ENCODE data around the gene TBCK. TPM values are rescaled to one million over a fixed set of nuclear protein-coding genes. Genes with fewer than 3 reads are reported as not detected.

Gene TBCK
- total RNA-seq, 4 donors from 2014 or later: 15.6 to 29.9 (median 21.8) TPM

DNA sequence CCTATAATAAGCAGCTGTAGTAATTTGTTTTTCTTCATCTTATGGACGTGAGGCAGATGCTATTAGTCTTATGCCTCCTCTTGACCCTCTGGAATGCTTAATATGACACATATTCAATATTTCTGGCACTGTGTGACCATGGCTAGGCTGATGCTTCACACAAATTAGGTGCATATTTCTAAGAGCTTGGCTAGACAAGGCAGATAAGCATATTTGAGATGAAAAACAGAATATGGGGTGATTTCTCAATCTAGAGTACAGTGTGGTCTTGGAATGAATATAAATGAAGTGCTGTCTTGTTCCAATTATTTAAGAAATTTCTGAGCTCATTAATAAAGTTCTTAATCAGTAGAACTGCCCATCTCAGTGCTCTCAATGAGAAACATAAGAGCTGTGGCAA lies 264.5 kb downstream of the TBCK start:
- H3K4me3 ChIP-seq (ENCODE audit: low read depth, poor library complexity, severe bottlenecking): no peak overlapping the region
- TF ChIP-seq POLR2A (IDR thresholded peaks at IDR 0.05): no peak
- TF ChIP-seq, protein P1, sequence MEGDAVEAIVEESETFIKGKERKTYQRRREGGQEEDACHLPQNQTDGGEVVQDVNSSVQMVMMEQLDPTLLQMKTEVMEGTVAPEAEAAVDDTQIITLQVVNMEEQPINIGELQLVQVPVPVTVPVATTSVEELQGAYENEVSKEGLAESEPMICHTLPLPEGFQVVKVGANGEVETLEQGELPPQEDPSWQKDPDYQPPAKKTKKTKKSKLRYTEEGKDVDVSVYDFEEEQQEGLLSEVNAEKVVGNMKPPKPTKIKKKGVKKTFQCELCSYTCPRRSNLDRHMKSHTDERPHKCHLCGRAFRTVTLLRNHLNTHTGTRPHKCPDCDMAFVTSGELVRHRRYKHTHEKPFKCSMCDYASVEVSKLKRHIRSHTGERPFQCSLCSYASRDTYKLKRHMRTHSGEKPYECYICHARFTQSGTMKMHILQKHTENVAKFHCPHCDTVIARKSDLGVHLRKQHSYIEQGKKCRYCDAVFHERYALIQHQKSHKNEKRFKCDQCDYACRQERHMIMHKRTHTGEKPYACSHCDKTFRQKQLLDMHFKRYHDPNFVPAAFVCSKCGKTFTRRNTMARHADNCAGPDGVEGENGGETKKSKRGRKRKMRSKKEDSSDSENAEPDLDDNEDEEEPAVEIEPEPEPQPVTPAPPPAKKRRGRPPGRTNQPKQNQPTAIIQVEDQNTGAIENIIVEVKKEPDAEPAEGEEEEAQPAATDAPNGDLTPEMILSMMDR (IDR thresholded peaks at IDR 0.05): no peak
- DNase-seq (ENCODE audit: low spot score in 2 of 2): no peak
- intact Hi-C loops (cut with DNase I; ENCODE audit: low total_unique reads): no loop called here
- 76 to 79% methylated on average over 1 of the region's 1 CpG for WGBS, 2 donors

GRCh38 chr4:106049490-106049889 lies 266.5 kb downstream of the TBCK start:
- intact Hi-C loops (cut with DNase I; ENCODE audit: low total_unique reads): no loop called here
- no peak overlapping the region for H3K4me3 ChIP-seq (ENCODE audit: low read depth, poor library complexity, severe bottlenecking)
- DNase-seq (ENCODE audit: low spot score in 2 of 2): no peak
- TF ChIP-seq POLR2A (IDR thresholded peaks at IDR 0.05): no peak
- TF ChIP-seq, protein P1 (IDR thresholded peaks at IDR 0.05): no peak

- no peak overlapping the region for H3K4me3 ChIP-seq (ENCODE audit: low read depth, poor library complexity, severe bottlenecking)
- DNase-seq (ENCODE audit: low spot score in 2 of 2): no peak
- TF ChIP-seq, protein P1 (IDR thresholded peaks at IDR 0.05): no peak
- no peak for TF ChIP-seq POLR2A (IDR thresholded peaks at IDR 0.05)
- intact Hi-C loops (cut with DNase I; ENCODE audit: low total_unique reads): no loop called here
- 81% methylated on average over 2 of the region's 2 CpGs for WGBS, 2 donors
Observed at GRCh38 chr4:106048250-106048971, 267.6 kb downstream of the TBCK start.

DNA sequence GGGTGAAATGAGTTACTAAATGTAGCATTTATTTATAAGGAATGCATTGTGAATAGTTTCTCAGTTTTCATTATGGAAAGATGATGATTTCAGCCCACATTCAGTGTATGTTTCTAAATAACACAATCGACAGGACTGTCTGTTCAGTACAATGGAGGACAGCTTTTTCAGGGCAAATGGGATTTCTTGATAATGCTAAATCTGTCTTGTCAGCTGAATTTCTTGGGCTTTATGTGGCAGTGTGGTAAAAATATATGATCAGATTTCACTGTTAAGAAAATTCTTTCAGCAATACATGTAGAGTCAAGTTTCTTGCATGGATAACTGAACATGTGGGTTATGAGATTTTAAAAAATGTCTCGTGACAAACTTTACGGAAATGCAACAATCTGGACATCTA lies 269.9 kb downstream of the TBCK start:
- H3K4me3 ChIP-seq (ENCODE audit: low read depth, poor library complexity, severe bottlenecking): no peak overlapping the region
- DNase-seq (ENCODE audit: low spot score in 2 of 2): no peak
- 93 to 97% methylated on average over 3 of the region's 3 CpGs for WGBS, 2 donors
- intact Hi-C loops (cut with DNase I; ENCODE audit: low total_unique reads): no loop called here
- TF ChIP-seq, protein P1 (IDR thresholded peaks at IDR 0.05): no peak
- no peak for TF ChIP-seq POLR2A (IDR thresholded peaks at IDR 0.05)

- no peak overlapping the region for H3K4me3 ChIP-seq (ENCODE audit: low read depth, poor library complexity, severe bottlenecking)
- 39 to 42% methylated on average over 2 of the region's 2 CpGs for WGBS, 2 donors
- intact Hi-C loops (cut with DNase I; ENCODE audit: low total_unique reads): no loop called here
- DNase-seq (ENCODE audit: low spot score in 2 of 2): no peak
- no peak for TF ChIP-seq POLR2A (IDR thresholded peaks at IDR 0.05)
- TF ChIP-seq, protein P1 (IDR thresholded peaks at IDR 0.05): no peak
Observed at GRCh38 chr4:106041294-106042002, 274.6 kb downstream of the TBCK start.

Measured in lower leg skin (tissue), 4 donors.